ENCODE results near the gene TMOD4. TPM values are rescaled to one million over a fixed set of nuclear protein-coding genes. Genes with fewer than 3 reads are reported as not detected.

The TMOD4 gene
- total and polyA plus RNA-seq, 2 of the 13 experiments (the other 11 are each of a cell fraction or from before 2014, with no cell fraction given) = 0.66 TPM; not detected in 1

DNA sequence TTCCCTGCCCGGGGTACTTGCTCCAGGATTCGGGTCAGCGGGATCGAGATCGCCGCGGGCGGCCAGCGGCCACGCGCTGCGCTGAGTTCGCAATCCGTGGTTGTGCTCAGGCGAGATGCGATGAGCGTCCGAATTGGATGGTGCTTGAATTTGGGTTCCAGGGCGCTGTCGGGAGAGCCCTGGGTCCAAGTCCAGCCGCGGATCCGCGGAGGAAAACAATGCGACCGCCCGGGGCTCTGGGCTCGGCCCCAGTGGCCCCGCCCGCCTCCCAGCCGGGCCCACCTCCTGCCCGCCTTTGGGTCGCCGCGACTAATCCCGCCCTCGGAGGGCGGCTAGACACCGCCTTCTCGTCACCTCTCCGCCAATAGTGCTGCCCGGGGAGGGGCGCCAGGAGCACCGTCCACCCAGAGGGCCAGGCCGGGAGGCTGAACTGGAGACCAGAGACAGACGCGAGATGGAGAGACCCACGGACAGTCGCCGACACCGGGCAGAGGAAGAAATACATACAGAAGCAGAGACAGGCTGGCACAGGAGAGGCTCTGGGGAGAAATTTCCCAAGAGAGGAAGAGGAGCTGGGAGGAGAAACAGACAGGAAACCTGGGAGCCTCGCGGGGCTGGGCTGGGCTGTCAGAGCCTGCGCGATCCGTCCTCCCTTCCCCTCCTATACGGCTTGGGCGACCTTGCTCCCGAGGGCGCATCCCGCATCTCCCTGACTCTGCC lies 29.2 kb downstream of the TMOD4 start, which contains the start of gene SEMA6C (continued):
- TF ChIP-seq ZNF710 (CRISPR knock-in tag; IDR thresholded peaks at IDR 0.05; ENCODE audit: borderline replicate concordance) (peak; percentile 57; the same call in 1 of the 2 replicates), ZNF781 (CRISPR knock-in tag; IDR thresholded peaks at IDR 0.05; ENCODE audit: borderline replicate concordance, not compliant biosample characterization) (peak; percentile 72), NFATC3 (CRISPR knock-in tag; IDR thresholded peaks at IDR 0.05) (no peak), DNMT1 (CRISPR knock-in tag; IDR thresholded peaks at IDR 0.05) (no peak; the same call in 1 of the 2 replicates), ZMAT5 (CRISPR knock-in tag; IDR thresholded peaks at IDR 0.05; ENCODE audit: borderline replicate concordance, low read depth) (no peak), IKZF4 (CRISPR knock-in tag; IDR thresholded peaks at IDR 0.05; ENCODE audit: borderline replicate concordance, low read depth, not compliant biosample characterization) (no peak), XRCC5 (optimal IDR thresholded peaks at IDR 0.05; ENCODE audit: low read length) (peak; percentile 37), ZNF782 (CRISPR knock-in tag; IDR thresholded peaks at IDR 0.05; ENCODE audit: borderline replicate concordance) (no peak), ETS1 (CRISPR knock-in tag; IDR thresholded peaks at IDR 0.05) (no peak), ZNF713 (CRISPR knock-in tag; IDR thresholded peaks at IDR 0.05) (no peak), TGIF2 (CRISPR knock-in tag; IDR thresholded peaks at IDR 0.05) (no peak), HOXA7 (CRISPR knock-in tag; IDR thresholded peaks at IDR 0.05) (no peak), ZNF878 (CRISPR knock-in tag; IDR thresholded peaks at IDR 0.05) (no peak), SALL2 (CRISPR knock-in tag; IDR thresholded peaks at IDR 0.05) (0 out of 2 replicates have a peak, but pooled peaks have one; percentile 56), ZNF451 (CRISPR knock-in tag; IDR thresholded peaks at IDR 0.05) (no peak), ZNF563 (CRISPR knock-in tag; IDR thresholded peaks at IDR 0.05) (no peak), KLF16 (CRISPR knock-in tag; IDR thresholded peaks at IDR 0.05) (no peak), NFYB (CRISPR knock-in tag; IDR thresholded peaks at IDR 0.05) (peak; percentile 87), ZNF768 (CRISPR knock-in tag; IDR thresholded peaks at IDR 0.05) (peak; percentile 86), ZFP36L1 (CRISPR knock-in tag; IDR thresholded peaks at IDR 0.05) (0 out of 2 replicates have a peak, but pooled peaks have one; percentile 49), ZNF282 (IDR thresholded peaks at IDR 0.05; ENCODE audit: partially characterized antibody) (no peak)
- TF ChIP-seq, protein P1, sequence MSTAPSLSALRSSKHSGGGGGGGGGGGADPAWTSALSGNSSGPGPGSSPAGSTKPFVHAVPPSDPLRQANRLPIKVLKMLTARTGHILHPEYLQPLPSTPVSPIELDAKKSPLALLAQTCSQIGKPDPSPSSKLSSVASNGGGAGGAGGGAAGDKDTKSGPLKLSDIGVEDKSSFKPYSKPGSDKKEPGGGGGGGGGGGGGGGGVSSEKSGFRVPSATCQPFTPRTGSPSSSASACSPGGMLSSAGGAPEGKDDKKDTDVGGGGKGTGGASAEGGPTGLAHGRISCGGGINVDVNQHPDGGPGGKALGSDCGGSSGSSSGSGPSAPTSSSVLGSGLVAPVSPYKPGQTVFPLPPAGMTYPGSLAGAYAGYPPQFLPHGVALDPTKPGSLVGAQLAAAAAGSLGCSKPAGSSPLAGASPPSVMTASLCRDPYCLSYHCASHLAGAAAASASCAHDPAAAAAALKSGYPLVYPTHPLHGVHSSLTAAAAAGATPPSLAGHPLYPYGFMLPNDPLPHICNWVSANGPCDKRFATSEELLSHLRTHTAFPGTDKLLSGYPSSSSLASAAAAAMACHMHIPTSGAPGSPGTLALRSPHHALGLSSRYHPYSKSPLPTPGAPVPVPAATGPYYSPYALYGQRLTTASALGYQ (CRISPR knock-in tag; IDR thresholded peaks at IDR 0.05) = 0 out of 2 replicates have a peak, but pooled peaks have one; percentile 52
- TF ChIP-seq, protein P2, sequence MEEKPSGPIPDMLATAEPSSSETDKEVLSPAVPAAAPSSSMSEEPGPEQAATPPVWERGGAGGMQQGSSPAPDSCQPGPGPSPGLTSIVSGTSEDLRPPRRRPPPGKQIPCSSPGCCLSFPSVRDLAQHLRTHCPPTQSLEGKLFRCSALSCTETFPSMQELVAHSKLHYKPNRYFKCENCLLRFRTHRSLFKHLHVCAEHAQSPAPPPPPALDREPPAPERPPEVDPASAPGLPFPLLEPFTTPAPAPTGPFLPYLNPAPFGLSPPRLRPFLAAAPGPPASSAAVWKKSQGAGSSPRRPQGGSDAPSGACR (CRISPR knock-in tag; IDR thresholded peaks at IDR 0.05) = no peak

Data from HepG2 (cell line).